HG03558 (cell line): ENCODE data around the gene RASGRP3.

Experiments
- ATAC-seq: cut with Tn5 transposase; IDR thresholded peaks from one replicate; pipeline ENCODE4 v1.9.1; 2021; ENCODE audit warnings: moderate number of reproducible peaks; ENCODE audit not compliant: unreplicated experiment; ENCODE audit errors: extremely low read depth

Gene RASGRP3

DNA sequence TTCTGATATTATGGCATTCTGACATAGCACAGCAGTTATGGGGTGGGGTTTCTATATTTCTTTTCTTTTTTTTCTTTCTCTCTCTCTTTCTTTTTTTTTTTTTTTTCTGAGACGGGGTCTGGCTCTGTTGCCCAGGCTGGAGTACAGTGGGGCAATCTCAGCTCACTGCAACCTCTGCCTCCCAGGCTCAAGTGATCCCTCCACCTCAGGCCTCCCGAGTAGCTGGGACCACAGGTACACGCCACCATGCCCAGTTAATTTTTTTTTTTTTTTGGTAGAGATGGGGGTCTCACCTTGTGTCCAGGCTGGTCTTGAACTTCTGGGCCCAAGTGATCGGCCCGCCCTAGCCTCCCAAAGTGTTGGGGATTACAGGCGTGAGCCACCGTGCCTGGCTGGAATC lies 130.2 kb downstream of the RASGRP3 start:
- ATAC-seq = no peak

DNA sequence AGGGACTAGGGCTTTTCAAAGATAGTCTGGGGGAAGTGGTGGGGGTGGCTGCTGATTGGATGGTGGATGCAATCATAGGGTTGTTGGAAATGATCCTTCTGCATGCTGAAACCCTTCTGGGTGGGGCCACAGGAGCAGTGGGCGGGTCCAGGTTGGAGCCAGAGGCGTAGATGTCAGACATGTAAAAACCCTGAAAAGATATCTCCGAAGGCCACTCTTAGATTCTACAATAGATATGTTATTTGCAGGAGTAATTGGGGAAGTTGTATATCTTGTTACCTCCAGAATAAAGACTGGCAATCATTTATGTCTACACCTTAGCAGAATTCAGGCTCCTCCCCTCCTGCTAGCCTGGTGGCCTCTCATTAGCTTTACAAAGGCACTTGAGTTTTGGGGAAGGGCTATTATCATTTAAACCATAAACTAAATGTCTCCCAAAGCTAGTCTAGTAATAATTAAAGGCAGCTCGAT lies 130.8 kb downstream of the RASGRP3 start:
- no peak for ATAC-seq

- no peak for ATAC-seq
Observed at GRCh38 chr2:33607905-33608304, 131.5 kb downstream of the RASGRP3 start.

DNA sequence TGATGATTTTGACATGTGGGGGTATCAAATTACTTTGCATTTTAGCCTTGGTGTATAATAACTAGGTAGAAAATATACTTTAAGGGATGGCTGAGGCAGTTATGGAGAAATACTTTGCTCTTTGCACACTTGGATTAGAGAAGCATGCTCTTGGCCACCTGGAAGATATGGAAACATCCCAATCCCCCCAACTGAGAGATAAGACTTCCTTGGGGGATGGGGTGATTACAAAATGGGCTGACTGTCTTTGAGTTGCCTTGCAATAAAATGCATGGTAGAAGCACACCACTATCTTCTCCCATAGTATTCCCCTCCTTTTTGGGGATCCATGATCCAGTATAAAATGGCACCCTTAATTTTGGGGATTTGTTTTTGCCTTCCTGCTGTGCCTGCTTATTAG lies 137.7 kb downstream of the RASGRP3 start:
- no peak for ATAC-seq
